Kidney (tissue), 14 donors: ENCODE data around the gene KHNYN. TPM values are rescaled to one million over a fixed set of nuclear protein-coding genes. Genes with fewer than 3 reads are reported as not detected.

Source experiments
- DNase-seq, 5 donors: peaks; one replicate each; pipeline ENCODE4 v3.0.0-alpha.2; 2013 to 2020
- FAIRE-seq: peaks from 2 replicates; lab custom pipeline; 2012; peaks lifted over from hg19 to GRCh38; lab: Jason Lieb, UNC
- H3K27ac ChIP-seq, 2 donors: one replicate each; pipeline ENCODE4 v1.7.0; 2013; ENCODE audit warnings: low read depth in 2 of 2, low read length in 2 of 2, inconsistent platforms in 1 of 2
- H3K27me3 ChIP-seq: one replicate; pipeline ENCODE4 v1.7.1; 2013; ENCODE audit warnings: low read length, inconsistent platforms; ENCODE audit not compliant: control insufficient read depth, insufficient read depth
- H3K36me3 ChIP-seq, 3 donors: one replicate each; pipeline versions ENCODE4 v1.7.0 to v1.7.1; 2013; ENCODE audit warnings: low read length in 3 of 3, control low read depth in 1 of 3, inconsistent platforms in 1 of 3; ENCODE audit not compliant: insufficient read depth in 3 of 3, control insufficient read depth in 2 of 3
- H3K4me1 ChIP-seq, 3 donors: one replicate each; pipeline versions ENCODE4 v1.7.0 to v1.7.1; 2013; ENCODE audit warnings: low read length in 3 of 3, inconsistent platforms in 1 of 3, low read depth in 1 of 3; ENCODE audit not compliant: control insufficient read depth in 2 of 3, insufficient read depth in 2 of 3
- H3K4me3 ChIP-seq, 3 donors: one replicate each; pipeline versions ENCODE4 v1.7.0 to v1.8.1; 2013; ENCODE audit warnings: low read length in 3 of 3, control low read depth in 1 of 3, inconsistent platforms in 1 of 3
- H3K9ac ChIP-seq, 3 donors: one replicate each; pipeline versions ENCODE4 v1.7.0 to v1.7.1; 2013; ENCODE audit warnings: low read length in 3 of 3, control low read depth in 1 of 3, inconsistent platforms in 1 of 3
- H3K9me3 ChIP-seq, 3 donors: one replicate each; pipeline versions ENCODE4 v1.7.0 to v1.7.1; 2013; ENCODE audit warnings: low read length in 3 of 3, control low read depth in 1 of 3, inconsistent platforms in 1 of 3; ENCODE audit not compliant: control insufficient read depth in 2 of 3, insufficient read depth in 1 of 3
- intact Hi-C: fragments of 100-400 bp; cut with DNase I; formaldehyde crosslinking; loops from one replicate; pipeline ENCODE4 v1.11.1; 2022
- polyA plus RNA-seq: library from polyadenylated mRNA; stranded (reverse); fragments of 350-450 nt; fragmentation: Illumina TruSeq; extraction: RNeasy Lipid Tissue Mini Kit (QIAGEN cat#74804); gene quantifications from one replicate; pipeline ENCODE4 v1.2.3, GENCODE V29; 2014; ENCODE audit warnings: low read depth, low replicate concordance; ENCODE audit not compliant: insufficient read depth
- total RNA-seq: library from RNA; stranded (reverse); fragmentation: NEBNext Ultra II Directional; extraction: Animal tissue kit (Norgen Biotek cat#: 25700); gene quantifications from one replicate; pipeline ENCODE4 v1.2.1, GENCODE V29; 2021
- TF ChIP-seq, protein P1 (sequence below): IDR thresholded peaks from 3 replicates; pipeline ENCODE4 v1.5.1; 2012; ENCODE audit warnings: mild to moderate bottlenecking, moderate library complexity, borderline replicate concordance; ENCODE audit not compliant: insufficient read depth; ENCODE audit errors: extremely low read depth
- donor health status: control.
- donor health status: control.
- donor health status: control.
- donor health status: control.
- donor health status: control.
- donor health status: DM: yes; HTN: yes; CAD: no.
- donor health status: Normal renal cell carcinoma (clear cell type).

KHNYN gene
- total and polyA plus RNA-seq, 2 donors from 2014 or later, result 9.7 to 53.9 TPM

DNA sequence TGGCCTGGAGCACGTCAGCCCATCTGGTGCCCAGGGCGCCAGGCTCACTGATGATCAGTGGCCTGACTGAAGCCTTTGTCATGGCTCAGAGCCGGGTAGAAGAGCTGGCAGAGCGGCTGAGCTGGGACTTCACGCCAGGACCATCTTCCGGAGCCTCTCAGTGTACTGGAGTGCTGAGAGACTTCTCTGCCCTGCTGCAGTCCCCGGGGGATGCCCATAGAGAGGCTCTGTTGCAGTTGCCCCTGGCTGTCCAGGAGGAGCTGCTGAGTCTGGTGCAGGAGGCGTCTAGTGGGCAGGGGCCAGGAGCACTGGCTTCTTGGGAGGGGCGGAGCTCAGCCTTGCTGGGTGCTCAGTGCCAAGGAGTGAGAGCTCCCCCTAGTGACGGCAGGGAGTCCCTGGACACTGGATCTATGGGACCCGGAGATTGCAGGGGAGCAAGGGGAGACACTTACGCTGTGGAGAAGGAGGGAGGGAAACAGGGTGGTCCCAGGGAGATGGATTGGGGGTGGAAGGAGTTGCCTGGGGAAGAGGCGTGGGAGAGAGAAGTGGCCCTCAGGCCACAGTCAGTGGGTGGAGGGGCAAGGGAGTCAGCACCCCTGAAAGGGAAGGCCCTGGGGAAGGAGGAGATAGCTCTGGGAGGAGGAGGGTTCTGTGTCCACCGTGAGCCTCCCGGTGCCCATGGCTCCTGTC, 2.0 kb downstream of the KHNYN start:
- intact Hi-C loops, result no loop called here
- Histone ChIP-seq H3K36me3 (peaks cover 3 to 17% (median 16%) of the 10 kb centered on the region in 3 donors), H3K27ac (peak overlapping the region in 1 of 2 donors; percentile 96), H3K4me1 (peaks cover 0 to 27% (median 15%) of the 10 kb centered on the region in 3 donors), H3K9me3 (no peaks in the 10 kb centered on the region), H3K27me3 (no peaks in the 10 kb centered on the region), H3K4me3 (peak overlapping the region in 1 of 3 donors; percentile 98), H3K9ac (peak overlapping the region in 1 of 3 donors; percentile 98)
- DNase-seq, result peak; percentile 88 to 95 (median 92)
- TF ChIP-seq, protein P1, sequence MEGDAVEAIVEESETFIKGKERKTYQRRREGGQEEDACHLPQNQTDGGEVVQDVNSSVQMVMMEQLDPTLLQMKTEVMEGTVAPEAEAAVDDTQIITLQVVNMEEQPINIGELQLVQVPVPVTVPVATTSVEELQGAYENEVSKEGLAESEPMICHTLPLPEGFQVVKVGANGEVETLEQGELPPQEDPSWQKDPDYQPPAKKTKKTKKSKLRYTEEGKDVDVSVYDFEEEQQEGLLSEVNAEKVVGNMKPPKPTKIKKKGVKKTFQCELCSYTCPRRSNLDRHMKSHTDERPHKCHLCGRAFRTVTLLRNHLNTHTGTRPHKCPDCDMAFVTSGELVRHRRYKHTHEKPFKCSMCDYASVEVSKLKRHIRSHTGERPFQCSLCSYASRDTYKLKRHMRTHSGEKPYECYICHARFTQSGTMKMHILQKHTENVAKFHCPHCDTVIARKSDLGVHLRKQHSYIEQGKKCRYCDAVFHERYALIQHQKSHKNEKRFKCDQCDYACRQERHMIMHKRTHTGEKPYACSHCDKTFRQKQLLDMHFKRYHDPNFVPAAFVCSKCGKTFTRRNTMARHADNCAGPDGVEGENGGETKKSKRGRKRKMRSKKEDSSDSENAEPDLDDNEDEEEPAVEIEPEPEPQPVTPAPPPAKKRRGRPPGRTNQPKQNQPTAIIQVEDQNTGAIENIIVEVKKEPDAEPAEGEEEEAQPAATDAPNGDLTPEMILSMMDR, result peak; percentile 90
- no peak for FAIRE-seq

DNA sequence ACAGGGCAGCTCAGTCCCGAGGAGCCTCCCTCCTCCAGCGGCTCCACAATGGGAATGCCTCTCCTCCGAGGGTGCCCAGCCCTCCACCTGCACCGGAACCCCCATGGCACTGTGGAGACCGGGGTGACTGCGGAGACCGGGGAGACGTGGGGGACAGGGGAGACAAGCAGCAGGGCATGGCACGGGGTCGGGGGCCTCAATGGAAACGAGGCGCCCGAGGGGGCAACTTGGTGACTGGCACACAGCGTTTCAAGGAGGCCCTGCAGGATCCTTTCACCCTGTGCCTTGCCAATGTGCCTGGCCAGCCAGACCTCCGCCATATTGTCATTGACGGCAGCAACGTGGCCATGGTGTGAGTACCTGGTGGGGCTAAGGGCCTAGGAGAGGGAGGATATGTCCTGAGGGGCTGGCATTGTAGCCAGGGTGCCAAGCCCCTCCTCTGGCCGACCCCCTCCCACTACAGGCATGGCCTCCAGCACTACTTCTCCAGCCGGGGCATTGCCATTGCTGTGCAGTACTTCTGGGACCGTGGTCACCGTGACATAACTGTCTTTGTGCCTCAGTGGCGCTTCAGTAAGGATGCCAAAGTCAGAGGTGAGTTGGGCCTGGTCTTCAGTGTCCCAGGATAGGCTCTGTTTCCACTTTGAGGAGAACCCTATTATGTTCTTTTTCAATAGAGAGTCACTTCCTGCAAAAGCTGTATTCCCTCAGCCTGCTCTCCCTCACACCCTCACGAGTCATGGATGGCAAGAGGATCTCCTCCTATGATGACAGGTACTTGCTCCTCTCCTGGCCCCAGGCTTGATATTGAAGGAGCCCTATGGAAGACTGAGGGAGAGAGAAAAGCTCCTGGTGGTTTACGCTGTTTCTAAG, 2.7 kb downstream of the KHNYN start:
- H3K4me3 ChIP-seq, result no peak overlapping the region
- H3K9ac ChIP-seq, result no peak overlapping the region
- H3K27me3 ChIP-seq, result no peaks in the 10 kb centered on the region
- peaks cover 0 to 25% (median 13%) of the 10 kb centered on the region in 3 donors for H3K4me1 ChIP-seq
- intact Hi-C loops, result no loop called here
- peaks cover 5 to 21% (median 18%) of the 10 kb centered on the region in 3 donors for H3K36me3 ChIP-seq
- H3K27ac ChIP-seq, result no peak overlapping the region
- FAIRE-seq, result no peak
- DNase-seq, result peak in 1 of 5 donors; percentile 62
- no peaks in the 10 kb centered on the region for H3K9me3 ChIP-seq
- TF ChIP-seq, protein P1, result no peak

DNA sequence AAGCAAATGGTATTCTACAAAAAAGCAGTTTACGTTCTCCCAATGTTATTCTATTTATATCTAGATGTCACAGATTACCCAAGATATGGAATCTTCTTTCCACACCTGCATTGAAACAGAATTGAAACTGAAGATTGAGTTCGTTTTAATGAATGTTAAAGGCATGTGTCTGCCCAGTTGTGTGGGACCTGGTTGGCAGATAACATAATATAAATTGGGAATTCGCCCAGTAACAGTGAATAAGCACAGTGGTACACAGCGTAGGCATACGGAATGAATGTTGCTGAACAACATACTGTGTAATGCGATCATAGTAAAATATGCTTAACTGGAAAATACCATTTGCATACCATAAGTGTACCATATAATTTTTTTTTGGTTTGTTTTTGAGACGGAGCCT, 4.3 kb downstream of the KHNYN start:
- H3K27ac ChIP-seq, result no peak overlapping the region
- DNase-seq, result no peak
- TF ChIP-seq, protein P1, result no peak
- peaks cover 8 to 36% (median 32%) of the 10 kb centered on the region in 3 donors for H3K36me3 ChIP-seq
- no peak for FAIRE-seq
- intact Hi-C loops, result no loop called here
- H3K4me1 ChIP-seq, result peaks cover 0 to 27% (median 13%) of the 10 kb centered on the region in 3 donors
- H3K9me3 ChIP-seq, result no peaks in the 10 kb centered on the region
- H3K27me3 ChIP-seq, result no peaks in the 10 kb centered on the region
- no peak overlapping the region for H3K9ac ChIP-seq
- H3K4me3 ChIP-seq, result no peak overlapping the region
